HEK293 (cell line): ENCODE results near the gene MGMT.

Experiments
- CTCF ChIA-PET: fragments of 350-600 bp; formaldehyde crosslinking; extraction: SDS; loops from one replicate; lab custom pipeline; 2021; ENCODE audit warnings: antibody characterized with exemption; lab: Yijun Ruan, JAX
- POLR2A ChIA-PET: fragments of 300-600 bp; formaldehyde crosslinking; extraction: SDS; loops from one replicate; lab custom pipeline; 2020; ENCODE audit warnings: antibody characterized with exemption, inconsistent platforms; lab: Yijun Ruan, JAX
- H3K27ac ChIP-seq: fragments of 200-500 bp; sonication (Bioruptor generic); 2 replicates; pipeline ENCODE4 v1.5.1; 2014; ENCODE audit warnings: low read depth, low read length, control low read depth, inconsistent platforms; ENCODE audit errors: extremely low read depth
- H3K36me3 ChIP-seq, 2 experiments: fragments of 200-500 bp in 1 of 2; sonication (Bioruptor generic) in 1 of 2; 1 replicate in 1 of 2; 2 replicates in 1 of 2; pipeline ENCODE4 v1.5.1; 2014 to 2017; ENCODE audit warnings: inconsistent platforms in 2 of 2, low read length in 2 of 2; ENCODE audit not compliant: control insufficient read depth in 2 of 2, insufficient read depth in 1 of 2
- H3K4me1 ChIP-seq: fragments of 200-500 bp; sonication (Bioruptor generic); 2 replicates; pipeline ENCODE4 v1.5.1; 2014; ENCODE audit warnings: mild to moderate bottlenecking, low read length, inconsistent platforms; ENCODE audit not compliant: control insufficient read depth, insufficient read depth
- H3K4me3 ChIP-seq: 2 replicates; pipeline ENCODE4 v1.5.1; 2011; ENCODE audit warnings: low read depth, mild to moderate bottlenecking, control low read depth, low read length, moderate library complexity
- H3K9me3 ChIP-seq: fragments of 200-500 bp; sonication (Bioruptor generic); 2 replicates; pipeline ENCODE4 v1.5.1; 2014; ENCODE audit warnings: low read depth, low read length, inconsistent platforms; ENCODE audit not compliant: control insufficient read depth, insufficient read depth
- GLIS1 ChIP-seq: fragments of 450-650 bp; formaldehyde crosslinking; IDR thresholded peaks from 2 replicates; pipeline ENCODE4 v1.5.1; 2016; ENCODE audit warnings: missing biosample characterization, missing genetic modification characterization
- INSM2 ChIP-seq: fragments of 450-650 bp; formaldehyde crosslinking; IDR thresholded peaks from 2 replicates; pipeline ENCODE4 v1.5.1; 2016; ENCODE audit warnings: missing biosample characterization, missing genetic modification characterization
- KLF17 ChIP-seq: fragments of 450-650 bp; formaldehyde crosslinking; IDR thresholded peaks from 2 replicates; pipeline ENCODE4 v1.5.1; 2016; ENCODE audit warnings: missing biosample characterization, missing genetic modification characterization
- OVOL3 ChIP-seq: fragments of 450-650 bp; formaldehyde crosslinking; IDR thresholded peaks from 2 replicates; pipeline ENCODE4 v1.5.1; 2016; ENCODE audit warnings: missing biosample characterization, missing genetic modification characterization
- PRDM6 ChIP-seq: fragments of 450-650 bp; formaldehyde crosslinking; IDR thresholded peaks from 2 replicates; pipeline ENCODE4 v1.5.1; 2017; ENCODE audit warnings: missing biosample characterization, missing genetic modification characterization
- ZBTB48 ChIP-seq: fragments of 450-650 bp; formaldehyde crosslinking; IDR thresholded peaks from 2 replicates; pipeline ENCODE4 v1.5.1; 2016; ENCODE audit warnings: missing biosample characterization, missing genetic modification characterization
- ZBTB7A ChIP-seq: fragments of 450-650 bp; formaldehyde crosslinking; IDR thresholded peaks from 2 replicates; pipeline ENCODE4 v1.5.1; 2016; ENCODE audit warnings: low read depth, missing biosample characterization, missing genetic modification characterization
- ZFHX2 ChIP-seq: fragments of 450-650 bp; formaldehyde crosslinking; conservative IDR thresholded peaks from 2 replicates; pipeline ENCODE4 v1.5.1; 2016; ENCODE audit warnings: missing biosample characterization, missing genetic modification characterization
- ZNF202 ChIP-seq: fragments of 450-650 bp; formaldehyde crosslinking; IDR thresholded peaks from 2 replicates; pipeline ENCODE4 v1.5.1; 2016; ENCODE audit warnings: missing biosample characterization, missing genetic modification characterization, borderline replicate concordance
- ZNF214 ChIP-seq: fragments of 450-650 bp; formaldehyde crosslinking; IDR thresholded peaks from 2 replicates; pipeline ENCODE4 v1.5.1; 2017; ENCODE audit warnings: missing biosample characterization, mild to moderate bottlenecking, missing genetic modification characterization, borderline replicate concordance
- ZNF239 ChIP-seq: fragments of 450-650 bp; formaldehyde crosslinking; IDR thresholded peaks from 2 replicates; pipeline ENCODE4 v1.5.1; 2016; ENCODE audit warnings: missing biosample characterization, missing genetic modification characterization
- ZNF266 ChIP-seq: fragments of 450-650 bp; formaldehyde crosslinking; IDR thresholded peaks from 2 replicates; pipeline ENCODE4 v1.5.1; 2016; ENCODE audit warnings: missing biosample characterization, missing genetic modification characterization, low read depth
- ZNF311 ChIP-seq: fragments of 450-650 bp; formaldehyde crosslinking; IDR thresholded peaks from 2 replicates; pipeline ENCODE4 v1.5.1; 2017; ENCODE audit warnings: missing biosample characterization, missing genetic modification characterization, borderline replicate concordance
- ZNF335 ChIP-seq: fragments of 450-650 bp; formaldehyde crosslinking; conservative IDR thresholded peaks from 2 replicates; pipeline ENCODE4 v1.5.1; 2016; ENCODE audit warnings: missing biosample characterization, missing genetic modification characterization
- ZNF350 ChIP-seq: fragments of 450-650 bp; formaldehyde crosslinking; IDR thresholded peaks from 2 replicates; pipeline ENCODE4 v1.5.0; 2017; ENCODE audit warnings: missing biosample characterization, mild to moderate bottlenecking, missing genetic modification characterization
- ZNF394 ChIP-seq: fragments of 450-650 bp; formaldehyde crosslinking; IDR thresholded peaks from 2 replicates; pipeline ENCODE4 v1.5.1; 2016; ENCODE audit warnings: missing biosample characterization, missing genetic modification characterization, mild to moderate bottlenecking, moderate library complexity, borderline replicate concordance
- ZNF416 ChIP-seq: fragments of 450-650 bp; formaldehyde crosslinking; IDR thresholded peaks from 2 replicates; pipeline ENCODE4 v1.5.1; 2016; ENCODE audit warnings: missing biosample characterization, missing genetic modification characterization
- ZNF560 ChIP-seq: fragments of 450-650 bp; formaldehyde crosslinking; IDR thresholded peaks from 2 replicates; pipeline ENCODE4 v1.5.1; 2017; ENCODE audit warnings: missing biosample characterization, missing genetic modification characterization, borderline replicate concordance
- ZNF600 ChIP-seq: fragments of 450-650 bp; formaldehyde crosslinking; IDR thresholded peaks from 2 replicates; pipeline ENCODE4 v1.5.1; 2016; ENCODE audit warnings: missing biosample characterization, missing genetic modification characterization
- ZNF624 ChIP-seq: fragments of 450-650 bp; formaldehyde crosslinking; IDR thresholded peaks from 2 replicates; pipeline ENCODE4 v1.5.1; 2017; ENCODE audit warnings: missing biosample characterization, missing genetic modification characterization
- ZNF626 ChIP-seq: fragments of 450-650 bp; sonication (Bioruptor Pico); formaldehyde crosslinking; IDR thresholded peaks from 2 replicates; pipeline ENCODE4 v1.5.1; 2018; ENCODE audit warnings: missing biosample characterization, missing genetic modification characterization, inconsistent platforms
- ZNF629 ChIP-seq: fragments of 450-650 bp; formaldehyde crosslinking; IDR thresholded peaks from 2 replicates; pipeline ENCODE4 v1.5.1; 2017; ENCODE audit warnings: missing biosample characterization, missing genetic modification characterization
- ZNF692 ChIP-seq: fragments of 450-650 bp; formaldehyde crosslinking; IDR thresholded peaks from 2 replicates; pipeline ENCODE4 v1.5.1; 2016; ENCODE audit warnings: missing biosample characterization, missing genetic modification characterization
- ZNF701 ChIP-seq: fragments of 450-650 bp; formaldehyde crosslinking; IDR thresholded peaks from 2 replicates; pipeline ENCODE4 v1.5.1; 2016; ENCODE audit warnings: missing biosample characterization, missing genetic modification characterization
- ZNF776 ChIP-seq: fragments of 450-650 bp; formaldehyde crosslinking; IDR thresholded peaks from 2 replicates; pipeline ENCODE4 v1.5.0; 2017; ENCODE audit warnings: missing biosample characterization, missing genetic modification characterization, borderline replicate concordance
- ZNF791 ChIP-seq: fragments of 450-650 bp; formaldehyde crosslinking; IDR thresholded peaks from 2 replicates; pipeline ENCODE4 v1.5.1; 2016; ENCODE audit warnings: missing biosample characterization, missing genetic modification characterization
- ZSCAN16 ChIP-seq: fragments of 450-650 bp; formaldehyde crosslinking; IDR thresholded peaks from 2 replicates; pipeline ENCODE4 v1.5.1; 2016; ENCODE audit warnings: missing biosample characterization, missing genetic modification characterization
- ZXDB ChIP-seq: fragments of 450-650 bp; formaldehyde crosslinking; IDR thresholded peaks from 2 replicates; pipeline ENCODE4 v1.5.1; 2016; ENCODE audit warnings: missing biosample characterization, missing genetic modification characterization

The MGMT gene

GRCh38 chr10:129790715-129791446 lies 323.8 kb downstream of the MGMT start (continued):
- peak; percentile 79 for TF ChIP-seq GLIS1 (tag by site-specific recombination)
- TF ChIP-seq ZNF629, result peak; percentile 58; the same call in 1 of the 2 replicates
- TF ChIP-seq ZNF311 (tag by site-specific recombination), result no peak
- peak; percentile 42; the same call in 1 of the 2 replicates for TF ChIP-seq ZNF335 (tag by site-specific recombination)
- TF ChIP-seq ZNF350 (tag by site-specific recombination), result no peak
- no peak for TF ChIP-seq ZNF266 (tag by site-specific recombination)
- TF ChIP-seq ZNF239 (tag by site-specific recombination), result no peak
- 0 out of 2 replicates have a peak, but pooled peaks have one; percentile 22 for TF ChIP-seq ZBTB48 (tag by site-specific recombination)
- 0 out of 2 replicates have a peak, but pooled peaks have one; percentile 35 for TF ChIP-seq ZXDB (tag by site-specific recombination)
- peak; percentile 70 for TF ChIP-seq ZNF692 (tag by site-specific recombination)
- no peak for TF ChIP-seq ZNF791 (tag by site-specific recombination)
- no peak for TF ChIP-seq ZNF202 (tag by site-specific recombination)

- Histone ChIP-seq H3K4me3 (no peak overlapping the region), H3K4me1 (peaks cover 4% of the 10 kb centered on the region), H3K9me3 (no peaks in the 10 kb centered on the region), H3K27ac (no peak overlapping the region), H3K36me3 (no peaks in the 10 kb centered on the region)
- TF ChIP-seq ZNF311 (tag by site-specific recombination), result no peak
- peak; percentile 9; the same call in 1 of the 2 replicates for TF ChIP-seq PRDM6 (tag by site-specific recombination)
- ChIA-PET POLR2A (no interaction called here), CTCF (interaction anchor here (0.6 kb wide), 1 partner anchor 1568 kb away, joined by 3 read pairs; no protein-coding TSS in a partner anchor)
Measured at GRCh38 chr10:129792141-129792540, 325.1 kb downstream of the MGMT start.

GRCh38 chr10:129792864-129793263 lies 325.8 kb downstream of the MGMT start:
- ChIA-PET CTCF (no interaction called here), POLR2A (no interaction called here)
- Histone ChIP-seq H3K4me3 (no peak overlapping the region), H3K9me3 (no peaks in the 10 kb centered on the region), H3K27ac (no peak overlapping the region), H3K4me1 (peaks cover 4% of the 10 kb centered on the region), H3K36me3 (no peaks in the 10 kb centered on the region)
- TF ChIP-seq ZNF214 (tag by site-specific recombination), result no peak
- TF ChIP-seq ZNF394 (tag by site-specific recombination), result no peak
- TF ChIP-seq ZNF560 (tag by site-specific recombination), result no peak
- no peak for TF ChIP-seq ZNF701 (tag by site-specific recombination)
- TF ChIP-seq ZSCAN16 (tag by site-specific recombination), result no peak
- TF ChIP-seq ZNF624 (tag by site-specific recombination), result no peak
- TF ChIP-seq KLF17, result no peak
- no peak for TF ChIP-seq ZNF776 (tag by site-specific recombination)
- no peak for TF ChIP-seq ZFHX2 (tag by site-specific recombination)
- no peak for TF ChIP-seq INSM2 (tag by site-specific recombination)
- TF ChIP-seq ZNF626, result no peak
- TF ChIP-seq ZNF416, result no peak
- no peak for TF ChIP-seq OVOL3 (tag by site-specific recombination)
- TF ChIP-seq ZBTB7A (tag by site-specific recombination), result no peak
- TF ChIP-seq ZNF600 (tag by site-specific recombination), result no peak
